SK-N-MC (cell line): ENCODE results near the gene ERBB4.
A peak's percentile ranks its signal among the peaks of the same experiment; 100 is the strongest.

ENCODE experiments used
- DNase-seq: peaks from one replicate; pipeline ENCODE4 v3.0.0-alpha.2; 2011; ENCODE audit warnings: low read depth, low spot score
- H3K27ac ChIP-seq: fragments of 200-600 bp; sonication (generic); 2 replicates; pipeline ENCODE4 v1.5.1; 2016; ENCODE audit warnings: mixed run types
- H3K36me3 ChIP-seq: fragments of 200-600 bp; sonication (generic); 2 replicates; pipeline ENCODE4 v1.6.1; 2017; ENCODE audit warnings: antibody characterized with exemption, low read length, mixed read lengths; ENCODE audit not compliant: insufficient read depth
- H3K4me3 ChIP-seq: fragments of 200-600 bp; sonication (generic); 2 replicates; pipeline ENCODE4 v1.5.1; 2016
- H3K9ac ChIP-seq: fragments of 200-600 bp; sonication (generic); 2 replicates; pipeline ENCODE4 v1.8.0; 2017; ENCODE audit warnings: mixed run types, mixed read lengths; ENCODE audit not compliant: insufficient read length
- H3K9me3 ChIP-seq: fragments of 200-600 bp; sonication (generic); 2 replicates; pipeline ENCODE4 v1.6.1; 2017; ENCODE audit warnings: low read depth, mild to moderate bottlenecking, antibody characterized with exemption, low read length, moderate library complexity, mixed read lengths
- EZH2 ChIP-seq: fragments of 200-600 bp; sonication (generic); IDR thresholded peaks from one replicate; pipeline ENCODE4 v1.6.1; 2017; ENCODE audit warnings: antibody characterized with exemption
- FOXP2 ChIP-seq: optimal IDR thresholded peaks from 2 replicates; pipeline ENCODE3; 2011; ENCODE audit warnings: mild to moderate bottlenecking, moderate library complexity; ENCODE audit not compliant: insufficient read depth; ENCODE audit errors: extremely low read length, control extremely low read depth
- POLR2AphosphoS5 ChIP-seq: IDR thresholded peaks from 2 replicates; pipeline ENCODE4 v1.6.1; 2012; ENCODE audit warnings: mild to moderate bottlenecking, low read depth, low read length, borderline replicate concordance

ERBB4 gene

GRCh38 chr2:212426637-212427412 lies 111.8 kb downstream of the ERBB4 start:
- Histone ChIP-seq H3K36me3 (no peaks in the 10 kb centered on the region), H3K9ac (no peak overlapping the region), H3K27ac (no peak overlapping the region), H3K4me3 (no peak overlapping the region), H3K9me3 (no peaks in the 10 kb centered on the region)
- no peak for DNase-seq
- TF ChIP-seq EZH2: no peak
- no peak for TF ChIP-seq POLR2AphosphoS5
- no peak for TF ChIP-seq FOXP2

GRCh38 chr2:212424082-212424481 lies 114.5 kb downstream of the ERBB4 start:
- TF ChIP-seq POLR2AphosphoS5 (no peak), EZH2 (no peak), FOXP2 (no peak)
- H3K9ac ChIP-seq: no peak overlapping the region
- DNase-seq: no peak
- no peak overlapping the region for H3K27ac ChIP-seq
- H3K36me3 ChIP-seq: no peaks in the 10 kb centered on the region
- no peaks in the 10 kb centered on the region for H3K9me3 ChIP-seq
- no peak overlapping the region for H3K4me3 ChIP-seq

GRCh38 chr2:212423089-212423488 lies 115.5 kb downstream of the ERBB4 start:
- no peak overlapping the region for H3K9ac ChIP-seq
- TF ChIP-seq FOXP2 (no peak), EZH2 (no peak), POLR2AphosphoS5 (no peak)
- no peaks in the 10 kb centered on the region for H3K9me3 ChIP-seq
- no peaks in the 10 kb centered on the region for H3K36me3 ChIP-seq
- DNase-seq: no peak
- H3K27ac ChIP-seq: no peak overlapping the region
- no peak overlapping the region for H3K4me3 ChIP-seq

- TF ChIP-seq FOXP2: no peak
- TF ChIP-seq POLR2AphosphoS5: no peak
- no peak for TF ChIP-seq EZH2
- Histone ChIP-seq H3K9me3 (no peaks in the 10 kb centered on the region), H3K36me3 (no peaks in the 10 kb centered on the region), H3K27ac (no peak overlapping the region), H3K4me3 (no peak overlapping the region), H3K9ac (no peak overlapping the region)
- no peak for DNase-seq
Observed at GRCh38 chr2:212421556-212422334, 116.9 kb downstream of the ERBB4 start.

GRCh38 chr2:212416086-212416485 lies 122.5 kb downstream of the ERBB4 start:
- H3K9ac ChIP-seq: no peak overlapping the region
- H3K27ac ChIP-seq: no peak overlapping the region
- no peaks in the 10 kb centered on the region for H3K36me3 ChIP-seq
- no peak overlapping the region for H3K4me3 ChIP-seq
- DNase-seq: no peak
- no peaks in the 10 kb centered on the region for H3K9me3 ChIP-seq
- TF ChIP-seq EZH2: no peak
- TF ChIP-seq POLR2AphosphoS5: no peak
- no peak for TF ChIP-seq FOXP2

- Histone ChIP-seq H3K9ac (no peak overlapping the region), H3K9me3 (no peaks in the 10 kb centered on the region), H3K27ac (peak overlapping the region; percentile 67), H3K4me3 (0 out of 2 replicates have a peak overlapping the region, but pooled peaks have one; percentile 15), H3K36me3 (no peaks in the 10 kb centered on the region)
- DNase-seq: no peak
- TF ChIP-seq POLR2AphosphoS5 (no peak), FOXP2 (no peak), EZH2 (no peak)
Observed at GRCh38 chr2:212414767-212415211, 123.8 kb downstream of the ERBB4 start.

- no peak for DNase-seq
- H3K9ac ChIP-seq: no peak overlapping the region
- H3K9me3 ChIP-seq: no peaks in the 10 kb centered on the region
- no peaks in the 10 kb centered on the region for H3K36me3 ChIP-seq
- no peak overlapping the region for H3K4me3 ChIP-seq
- no peak overlapping the region for H3K27ac ChIP-seq
- no peak for TF ChIP-seq FOXP2
- TF ChIP-seq POLR2AphosphoS5: no peak
- no peak for TF ChIP-seq EZH2
Observed at GRCh38 chr2:212409560-212409959, 129.0 kb downstream of the ERBB4 start.

GRCh38 chr2:212408524-212408923 lies 130.1 kb downstream of the ERBB4 start:
- Histone ChIP-seq H3K9me3 (no peaks in the 10 kb centered on the region), H3K4me3 (no peak overlapping the region), H3K27ac (no peak overlapping the region), H3K36me3 (no peaks in the 10 kb centered on the region), H3K9ac (no peak overlapping the region)
- TF ChIP-seq EZH2 (no peak), POLR2AphosphoS5 (no peak), FOXP2 (no peak)
- DNase-seq: no peak

GRCh38 chr2:212406716-212407115 lies 131.9 kb downstream of the ERBB4 start:
- no peak for TF ChIP-seq POLR2AphosphoS5
- no peak for TF ChIP-seq EZH2
- TF ChIP-seq FOXP2: no peak
- H3K36me3 ChIP-seq: no peaks in the 10 kb centered on the region
- no peak overlapping the region for H3K4me3 ChIP-seq
- no peak overlapping the region for H3K9ac ChIP-seq
- H3K27ac ChIP-seq: no peak overlapping the region
- H3K9me3 ChIP-seq: no peaks in the 10 kb centered on the region
- DNase-seq: no peak
